Hepatocyte (in vitro differentiated cells): ENCODE results near the gene SLF1. TPM values are rescaled to one million over a fixed set of nuclear protein-coding genes. Genes with fewer than 3 reads are reported as not detected.

Experiments used
- DNase-seq: peaks from one replicate; pipeline ENCODE4 v3.0.0-alpha.2; 2016; ENCODE audit warnings: low spot score
- H2AFZ ChIP-seq: fragments of 200-600 bp; sonication (generic); 2 replicates; pipeline ENCODE4 v1.6.0; 2016; ENCODE audit warnings: antibody characterized with exemption, mild to moderate bottlenecking
- H3K27ac ChIP-seq: fragments of 200-600 bp; sonication (generic); 2 replicates; pipeline ENCODE4 v1.5.1; 2016; ENCODE audit warnings: mild to moderate bottlenecking
- H3K27me3 ChIP-seq: fragments of 200-600 bp; sonication (generic); 2 replicates; pipeline ENCODE4 v1.6.1; 2016
- H3K36me3 ChIP-seq: fragments of 200-600 bp; sonication (generic); replicated peaks from 2 replicates; pipeline ENCODE4 v1.5.1; 2016; ENCODE audit warnings: low read depth; ENCODE audit not compliant: insufficient read depth
- H3K4me1 ChIP-seq: fragments of 200-600 bp; sonication (generic); 2 replicates; pipeline ENCODE4 v1.5.1; 2016; ENCODE audit warnings: mild to moderate bottlenecking, moderate library complexity; ENCODE audit not compliant: insufficient read depth
- H3K4me2 ChIP-seq: fragments of 200-600 bp; sonication (generic); 2 replicates; pipeline ENCODE4 v1.6.0; 2016
- H3K4me3 ChIP-seq: fragments of 200-600 bp; sonication (generic); 2 replicates; pipeline ENCODE4 v1.5.1; 2016; ENCODE audit warnings: mild to moderate bottlenecking
- H3K79me2 ChIP-seq: fragments of 200-600 bp; sonication (generic); 2 replicates; pipeline ENCODE4 v1.6.0; 2017; ENCODE audit warnings: mild to moderate bottlenecking
- H3K9me2 ChIP-seq: fragments of 200-600 bp; sonication (generic); replicated peaks from 2 replicates; pipeline ENCODE4 v1.6.0; 2017; ENCODE audit warnings: mild to moderate bottlenecking; ENCODE audit not compliant: insufficient read depth
- H3K9me3 ChIP-seq: fragments of 200-600 bp; sonication (generic); 2 replicates; pipeline ENCODE4 v1.5.1; 2016; ENCODE audit warnings: low read depth, mild to moderate bottlenecking
- H4K20me1 ChIP-seq: fragments of 200-600 bp; sonication (generic); 2 replicates; pipeline ENCODE4 v1.6.0; 2016; ENCODE audit warnings: mild to moderate bottlenecking; ENCODE audit not compliant: insufficient read depth, poor library complexity, severe bottlenecking
- CTCF ChIP-seq: fragments of 200-600 bp; sonication (generic); IDR thresholded peaks from 2 replicates; pipeline ENCODE4 v1.5.1; 2016; ENCODE audit warnings: antibody characterized with exemption, mild to moderate bottlenecking; ENCODE audit not compliant: poor library complexity
- EZH2 ChIP-seq: fragments of 200-600 bp; sonication (generic); IDR thresholded peaks from 2 replicates; pipeline ENCODE4 v1.6.1; 2016; ENCODE audit warnings: antibody characterized with exemption, mild to moderate bottlenecking, borderline replicate concordance
- EZH2phosphoT487 ChIP-seq: fragments of 200-600 bp; sonication (generic); IDR thresholded peaks from one replicate; pipeline ENCODE4 v1.6.1; 2018; ENCODE audit warnings: antibody characterized with exemption, mild to moderate bottlenecking, low read depth, moderate library complexity; ENCODE audit not compliant: unreplicated experiment, severe bottlenecking
- WGBS: methylation state at CpG from one replicate; pipeline ENCODE4 v1.1.6; 2016; ENCODE audit warnings: low lambda C conversion rate; ENCODE audit errors: missing lambda C conversion rate; 5-methylcytosine and 5-hydroxymethylcytosine counted together
- polyA plus RNA-seq: library from polyadenylated mRNA; unstranded; fragments of >200 nt; fragmentation: Nextera tagmentation; extraction: Ambion mirVana; gene quantifications from 2 replicates; pipeline ENCODE4 v1.2.1, GENCODE V29; 2016
- total RNA-seq: library from RNA; depleted of rRNA; stranded (reverse); fragments of >200 nt; gene quantifications from 2 replicates; pipeline ENCODE4 v1.2.3, GENCODE V29; 2014

The SLF1 gene
- total and polyA plus RNA-seq, 2 experiments from 2014 or later = 3.3 to 9.0 TPM

GRCh38 chr5:94702729-94703128, 84.3 kb downstream of the SLF1 start:
- WGBS = 100% methylated on average over 1 of the region's 1 CpG
- H3K27me3 ChIP-seq = no peaks in the 10 kb centered on the region
- H2AFZ ChIP-seq = no peak overlapping the region
- TF ChIP-seq EZH2 (no peak), CTCF (no peak), EZH2phosphoT487 (no peak)
- H3K27ac ChIP-seq = no peak overlapping the region
- no peaks in the 10 kb centered on the region for H3K9me3 ChIP-seq
- H3K79me2 ChIP-seq = no peaks in the 10 kb centered on the region
- H3K36me3 ChIP-seq = no peaks in the 10 kb centered on the region
- no peak overlapping the region for H3K4me3 ChIP-seq
- H4K20me1 ChIP-seq = no peaks in the 10 kb centered on the region
- H3K4me1 ChIP-seq = no peaks in the 10 kb centered on the region
- no peak overlapping the region for H3K4me2 ChIP-seq
- DNase-seq = no peak
- no peaks in the 10 kb centered on the region for H3K9me2 ChIP-seq

GRCh38 chr5:94705427-94705826, 87.0 kb downstream of the SLF1 start:
- no peak overlapping the region for H3K27ac ChIP-seq
- no peak overlapping the region for H2AFZ ChIP-seq
- no peak overlapping the region for H3K4me3 ChIP-seq
- H3K36me3 ChIP-seq = no peaks in the 10 kb centered on the region
- DNase-seq = no peak
- WGBS = 65% methylated on average over 1 of the region's 1 CpG
- no peaks in the 10 kb centered on the region for H3K9me2 ChIP-seq
- no peak for TF ChIP-seq EZH2phosphoT487
- TF ChIP-seq EZH2 = no peak
- TF ChIP-seq CTCF = no peak
- no peaks in the 10 kb centered on the region for H3K27me3 ChIP-seq
- H3K4me1 ChIP-seq = no peaks in the 10 kb centered on the region
- H4K20me1 ChIP-seq = no peaks in the 10 kb centered on the region
- no peak overlapping the region for H3K4me2 ChIP-seq
- H3K9me3 ChIP-seq = no peaks in the 10 kb centered on the region
- no peaks in the 10 kb centered on the region for H3K79me2 ChIP-seq

- no peaks in the 10 kb centered on the region for H3K9me3 ChIP-seq
- no peaks in the 10 kb centered on the region for H3K36me3 ChIP-seq
- H3K4me1 ChIP-seq = no peaks in the 10 kb centered on the region
- H3K4me2 ChIP-seq = no peak overlapping the region
- no peaks in the 10 kb centered on the region for H3K79me2 ChIP-seq
- 42% methylated on average over 2 of the region's 2 CpGs for WGBS
- H4K20me1 ChIP-seq = no peaks in the 10 kb centered on the region
- no peak for DNase-seq
- no peaks in the 10 kb centered on the region for H3K27me3 ChIP-seq
- no peak overlapping the region for H3K27ac ChIP-seq
- no peak overlapping the region for H2AFZ ChIP-seq
- H3K9me2 ChIP-seq = no peaks in the 10 kb centered on the region
- H3K4me3 ChIP-seq = no peak overlapping the region
- TF ChIP-seq EZH2phosphoT487 = no peak
- no peak for TF ChIP-seq EZH2
- no peak for TF ChIP-seq CTCF
Observed at GRCh38 chr5:94707359-94707758, 88.9 kb downstream of the SLF1 start.

GRCh38 chr5:94709277-94709676, 90.8 kb downstream of the SLF1 start:
- 88% methylated on average over 1 of the region's 1 CpG for WGBS
- Histone ChIP-seq H4K20me1 (no peaks in the 10 kb centered on the region), H3K9me3 (no peaks in the 10 kb centered on the region), H3K27me3 (no peaks in the 10 kb centered on the region), H2AFZ (no peak overlapping the region), H3K4me1 (no peaks in the 10 kb centered on the region), H3K79me2 (no peaks in the 10 kb centered on the region), H3K27ac (no peak overlapping the region), H3K36me3 (no peaks in the 10 kb centered on the region), H3K4me3 (no peak overlapping the region), H3K9me2 (no peaks in the 10 kb centered on the region), H3K4me2 (no peak overlapping the region)
- TF ChIP-seq EZH2phosphoT487 (no peak), CTCF (no peak), EZH2 (no peak)
- DNase-seq = no peak
